ENCODE measurements around the gene ACP6. TPM values are rescaled to one million over a fixed set of nuclear protein-coding genes. Genes with fewer than 3 reads are reported as not detected.
"Not testable (repeated sequence)": the region's sequence is repeated elsewhere in the genome, so short reads cannot be mapped to it uniquely, and the experiment has no call there.

Gene ACP6
- total RNA-seq, 1 experiment from 2014 or later: 1.6 TPM

DNA sequence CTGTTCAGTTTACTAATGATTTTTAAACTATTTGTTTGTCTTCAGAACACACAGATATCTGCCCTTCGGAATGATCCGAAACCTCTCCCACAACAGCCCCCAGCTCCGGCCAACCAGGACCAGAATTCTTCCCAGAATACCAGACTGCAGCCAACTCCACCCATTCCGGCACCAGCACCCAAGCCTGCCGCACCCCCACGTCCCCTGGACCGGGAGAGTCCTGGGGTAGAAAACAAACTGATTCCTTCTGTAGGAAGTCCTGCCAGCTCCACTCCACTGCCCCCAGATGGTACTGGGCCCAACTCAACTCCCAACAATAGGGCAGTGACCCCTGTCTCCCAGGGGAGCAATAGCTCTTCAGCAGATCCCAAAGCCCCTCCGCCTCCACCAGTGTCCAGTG lies 51.6 kb downstream of the ACP6 start:
- Histone ChIP-seq H3K27ac (no peak overlapping the region), H3K4me1 (no peaks in the 10 kb centered on the region), H3K27me3 (no peaks in the 10 kb centered on the region), H3K9me3 (replicated peaks) (no peaks in the 10 kb centered on the region), H3K36me3 (peaks cover 45% of the 10 kb centered on the region), H3K4me3 (no peak overlapping the region)
- no peak for DNase-seq

DNA sequence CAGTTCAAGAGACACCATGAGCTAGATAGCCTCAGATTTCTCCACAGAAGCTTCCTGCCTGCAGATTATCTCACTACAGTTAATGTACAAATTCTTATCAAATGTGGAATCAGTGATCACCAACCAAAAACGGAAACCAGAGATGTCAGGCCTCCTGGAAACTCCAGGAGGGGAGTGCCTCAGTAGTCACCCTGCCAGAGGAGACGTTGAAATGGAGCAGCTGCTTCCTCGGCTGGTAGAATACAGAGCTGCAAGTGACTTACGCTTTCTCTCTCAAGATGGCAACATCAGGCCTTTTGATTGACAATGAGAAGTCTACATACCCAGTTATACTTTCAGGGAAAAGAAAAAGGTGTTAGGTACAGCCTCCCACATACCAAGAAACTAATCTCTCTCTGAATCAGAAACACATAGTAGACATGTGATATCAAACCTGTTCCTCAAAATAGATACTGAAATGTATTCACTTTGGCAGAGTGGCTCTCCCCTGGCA lies 52.2 kb downstream of the ACP6 start:
- no peak overlapping the region for H3K27ac ChIP-seq

DNA sequence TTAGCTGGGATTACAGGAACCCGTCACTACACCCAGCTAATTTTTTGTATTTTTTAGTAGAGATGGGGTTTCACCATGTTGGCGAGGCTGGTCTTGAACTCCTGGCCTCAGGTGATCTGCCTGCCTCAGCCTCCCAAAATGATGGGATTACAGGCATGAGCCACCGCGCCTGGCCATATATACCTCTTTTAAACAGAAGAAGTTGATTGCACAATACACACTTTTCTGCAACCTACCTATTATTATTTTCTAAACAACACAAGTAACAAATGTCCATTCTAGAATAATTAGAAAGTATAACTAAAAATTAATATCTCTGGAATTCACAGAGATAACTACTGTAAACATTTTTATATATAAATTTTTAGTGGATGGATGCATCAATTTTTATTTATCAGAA lies 55.4 kb downstream of the ACP6 start:
- not testable (repeated sequence) for H3K4me3 ChIP-seq

More for the DNA sequence above, 52.2 kb downstream of the ACP6 start:
- Histone ChIP-seq H3K27me3 (no peaks in the 10 kb centered on the region), H3K4me1 (no peaks in the 10 kb centered on the region), H3K36me3 (peaks cover 43% of the 10 kb centered on the region), H3K4me3 (no peak overlapping the region), H3K9me3 (replicated peaks) (no peaks in the 10 kb centered on the region)
- no peak for DNase-seq

DNA sequence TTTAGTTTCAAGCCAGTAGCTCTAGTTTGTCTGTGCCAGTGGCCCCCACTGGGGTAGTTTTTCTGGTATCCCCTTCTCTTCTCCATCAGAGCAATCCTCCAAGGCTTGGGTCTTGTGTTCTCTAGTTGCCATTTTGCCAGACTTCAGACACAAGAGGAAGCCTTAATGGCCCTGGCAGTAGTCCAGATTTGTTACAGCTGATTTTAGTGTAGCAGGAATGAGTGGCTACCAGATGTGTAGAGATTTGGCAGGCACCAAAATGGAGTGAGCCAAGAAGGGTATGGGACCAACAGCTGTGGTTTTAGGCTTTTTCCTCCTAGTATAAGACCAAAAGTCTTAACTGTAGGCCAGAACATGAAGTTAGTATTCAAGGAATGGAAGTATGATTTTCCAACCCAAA lies 56.8 kb downstream of the ACP6 start:
- Histone ChIP-seq H3K27ac (no peak overlapping the region), H3K4me1 (peaks cover 23% of the 10 kb centered on the region), H3K4me3 (no peak overlapping the region), H3K27me3 (no peaks in the 10 kb centered on the region), H3K36me3 (peaks cover 29% of the 10 kb centered on the region), H3K9me3 (replicated peaks) (no peaks in the 10 kb centered on the region)
- peak in 1 of 2 experiments; percentile 16 for DNase-seq

More for the DNA sequence above, 55.4 kb downstream of the ACP6 start:
- not testable (repeated sequence) for H3K27me3 ChIP-seq; H3K27ac ChIP-seq; H3K9me3 ChIP-seq (replicated peaks); DNase-seq
- H3K4me1 ChIP-seq: peaks cover 23% of the 10 kb centered on the region
- H3K36me3 ChIP-seq: peaks cover 39% of the 10 kb centered on the region

DNA sequence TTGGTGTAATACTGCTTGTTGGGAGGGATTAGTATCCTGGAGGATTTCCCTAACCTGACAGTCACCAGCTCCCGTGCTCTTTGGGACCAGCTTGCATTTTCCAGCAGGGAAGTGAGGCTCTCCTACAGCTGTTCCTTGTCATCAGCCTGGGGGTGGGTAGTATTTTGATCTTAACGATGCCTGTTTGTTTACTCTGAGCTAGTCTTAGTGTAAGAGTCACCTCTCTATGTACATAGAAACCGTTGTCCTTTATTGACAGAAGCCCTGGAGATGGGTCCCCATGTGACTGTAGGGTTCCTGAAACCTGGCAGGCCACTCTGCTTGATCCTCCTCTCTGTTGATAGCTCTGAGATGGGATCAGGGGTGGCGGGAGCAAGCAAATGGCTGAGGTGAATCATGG lies 58.0 kb downstream of the ACP6 start:
- Histone ChIP-seq H3K27ac (peak overlapping the region; percentile 38), H3K36me3 (peaks cover 23% of the 10 kb centered on the region), H3K9me3 (replicated peaks) (no peaks in the 10 kb centered on the region)

DNA sequence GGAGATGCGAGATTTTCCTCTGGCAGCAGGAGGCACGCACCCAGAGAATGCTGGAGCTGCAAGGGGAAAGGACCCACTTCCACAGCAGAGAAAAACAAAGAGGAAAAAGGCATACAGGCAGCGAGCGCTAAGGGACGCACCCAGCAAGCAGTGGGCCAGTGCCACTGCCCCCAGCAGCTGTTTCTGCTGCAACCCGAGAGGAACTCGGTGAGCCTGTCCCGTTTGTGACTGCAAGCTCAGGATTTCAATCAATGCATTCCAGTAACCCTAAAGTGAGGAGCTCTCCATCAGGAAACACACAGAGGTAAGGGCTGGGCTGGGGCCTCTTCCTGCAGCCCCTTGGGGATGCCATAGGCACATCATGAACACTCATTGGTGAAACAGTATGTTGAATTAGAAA lies 58.7 kb downstream of the ACP6 start:
- DNase-seq: peak; percentile 45 to 59
- Histone ChIP-seq H3K27me3 (no peaks in the 10 kb centered on the region), H3K36me3 (peaks cover 22% of the 10 kb centered on the region), H3K4me3 (no peak overlapping the region), H3K27ac (peak overlapping the region; percentile 38), H3K9me3 (replicated peaks) (no peaks in the 10 kb centered on the region), H3K4me1 (peaks cover 23% of the 10 kb centered on the region)

More for the DNA sequence above, 58.0 kb downstream of the ACP6 start:
- Histone ChIP-seq H3K4me1 (peaks cover 23% of the 10 kb centered on the region), H3K4me3 (no peak overlapping the region), H3K27me3 (no peaks in the 10 kb centered on the region)
- peak; percentile 50 to 75 for DNase-seq

DNA sequence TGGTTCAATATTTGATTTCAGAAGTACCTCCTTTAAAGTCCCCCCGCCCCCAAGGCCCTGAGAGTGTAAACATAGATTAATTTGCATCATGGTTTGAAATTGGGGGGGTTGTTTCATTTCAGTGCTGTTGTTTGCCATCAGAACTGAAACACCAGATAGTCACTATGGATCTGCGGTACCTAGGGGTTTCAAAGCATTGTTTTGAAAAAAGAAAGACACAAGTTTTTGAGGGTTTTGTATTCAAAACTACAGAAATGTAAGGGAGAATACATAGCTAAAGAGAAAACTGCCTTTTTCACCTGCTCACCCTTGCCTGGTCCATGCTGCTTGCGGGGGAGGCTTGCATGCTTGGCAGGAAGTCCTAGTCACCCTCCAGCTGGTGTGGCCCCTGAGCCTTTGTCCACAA lies 59.3 kb downstream of the ACP6 start:
- peaks cover 21% of the 10 kb centered on the region for H3K36me3 ChIP-seq
- no peak overlapping the region for H3K4me3 ChIP-seq
- H3K4me1 ChIP-seq: peaks cover 23% of the 10 kb centered on the region
- no peaks in the 10 kb centered on the region for H3K27me3 ChIP-seq
- H3K9me3 ChIP-seq (replicated peaks): no peaks in the 10 kb centered on the region
- peak overlapping the region; percentile 38; the same call in 1 of the 2 replicates for H3K27ac ChIP-seq
- DNase-seq: no peak

GRCh38 chr1:147609358-147609757 lies 61.0 kb downstream of the ACP6 start:
- H3K4me3 ChIP-seq: no peak overlapping the region
- H3K36me3 ChIP-seq: peaks cover 16% of the 10 kb centered on the region
- no peak for DNase-seq
- peaks cover 23% of the 10 kb centered on the region for H3K4me1 ChIP-seq
- H3K9me3 ChIP-seq (replicated peaks): no peaks in the 10 kb centered on the region
- no peaks in the 10 kb centered on the region for H3K27me3 ChIP-seq
- H3K27ac ChIP-seq: no peak overlapping the region

GRCh38 chr1:147608596-147608995 lies 61.7 kb downstream of the ACP6 start:
- no peaks in the 10 kb centered on the region for H3K27me3 ChIP-seq
- no peaks in the 10 kb centered on the region for H3K9me3 ChIP-seq (replicated peaks)
- H3K4me1 ChIP-seq: peaks cover 23% of the 10 kb centered on the region
- H3K27ac ChIP-seq: no peak overlapping the region
- no peak for DNase-seq
- H3K4me3 ChIP-seq: no peak overlapping the region
- peaks cover 16% of the 10 kb centered on the region for H3K36me3 ChIP-seq

- Histone ChIP-seq H3K4me1 (peaks cover 4% of the 10 kb centered on the region), H3K27ac (no peak overlapping the region), H3K36me3 (peaks cover 8% of the 10 kb centered on the region), H3K9me3 (replicated peaks) (no peaks in the 10 kb centered on the region), H3K27me3 (no peaks in the 10 kb centered on the region), H3K4me3 (no peak overlapping the region)
- no peak for DNase-seq
These were observed 64.7 kb downstream of the ACP6 start for GRCh38 chr1:147605591-147605990.

DNA sequence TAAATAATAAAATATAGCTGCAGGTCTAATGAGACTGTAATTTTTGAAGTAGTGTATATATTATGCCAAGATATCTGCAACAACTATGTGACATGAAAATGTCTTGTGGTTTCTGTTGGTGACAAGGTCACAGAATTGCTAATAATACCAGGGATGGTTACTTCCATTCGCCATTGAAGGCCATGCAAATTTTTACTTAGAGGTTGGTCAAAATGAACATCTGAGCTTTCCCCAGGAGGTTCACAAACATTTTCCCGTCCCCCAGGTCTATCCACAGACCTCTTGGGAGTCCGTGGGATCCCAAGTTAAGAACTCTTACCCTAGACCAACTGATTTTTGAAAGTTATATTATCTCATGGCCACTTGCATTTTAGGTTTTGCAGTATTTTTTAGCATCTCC lies 66.3 kb downstream of the ACP6 start:
- no peak overlapping the region for H3K27ac ChIP-seq
- peaks cover 8% of the 10 kb centered on the region for H3K36me3 ChIP-seq
- H3K4me1 ChIP-seq: peaks cover 4% of the 10 kb centered on the region
- no peak overlapping the region for H3K4me3 ChIP-seq
- no peaks in the 10 kb centered on the region for H3K27me3 ChIP-seq
- no peak for DNase-seq
- H3K9me3 ChIP-seq (replicated peaks): no peaks in the 10 kb centered on the region

DNA sequence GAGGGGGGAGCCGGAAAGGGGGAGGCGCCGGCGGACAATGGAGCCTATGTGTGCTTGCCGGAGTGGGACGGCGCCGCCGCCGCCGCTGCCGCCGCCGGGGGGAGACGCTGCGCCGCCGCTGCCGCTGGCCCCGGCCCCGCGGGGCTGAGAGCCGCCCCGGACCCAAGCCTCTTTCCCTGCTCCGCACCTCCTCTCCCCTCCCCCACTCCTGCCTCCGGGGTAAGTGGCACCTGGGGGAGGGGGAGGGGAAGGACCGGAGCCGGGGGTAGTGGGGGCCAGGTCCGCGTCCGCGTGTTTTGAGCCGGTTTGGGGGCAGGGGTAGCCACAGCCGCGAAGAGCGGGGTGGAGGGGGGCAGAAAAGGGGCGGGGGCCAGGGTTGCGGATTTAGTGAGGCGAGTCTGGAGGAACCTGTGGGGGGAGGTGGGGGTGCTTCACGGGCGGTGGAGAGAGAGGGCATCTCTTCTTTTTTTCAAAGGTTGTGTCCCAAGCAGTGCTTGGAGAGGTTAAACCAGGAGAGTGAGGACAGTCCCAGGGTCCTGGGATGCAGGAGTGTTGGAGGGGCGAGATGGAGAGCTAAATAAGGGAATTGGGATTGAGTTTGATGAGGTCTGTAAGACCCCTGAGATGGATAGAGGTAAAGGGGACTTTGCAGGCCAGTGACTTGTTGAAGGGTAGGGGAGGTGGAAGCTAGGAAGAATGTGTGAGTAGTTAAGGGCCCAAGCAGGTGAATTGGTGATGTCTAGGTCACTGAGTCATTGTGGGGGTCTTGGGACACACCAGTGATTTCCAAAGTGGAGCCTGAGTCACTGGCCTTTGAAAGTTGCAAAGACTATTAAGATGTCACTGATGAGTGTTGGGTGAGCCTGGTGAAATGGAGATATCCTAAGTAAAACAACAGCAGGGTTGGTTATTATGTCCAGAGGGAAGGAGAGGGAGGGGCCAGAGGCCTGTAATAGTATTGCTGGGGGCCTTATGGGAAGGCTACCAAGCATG lies 69.9 kb downstream of the ACP6 start:
- no peaks in the 10 kb centered on the region for H3K9me3 ChIP-seq (replicated peaks)
- peak in 1 of 2 experiments; percentile 45 for DNase-seq
- peak overlapping the region; percentile 67 for H3K4me3 ChIP-seq
- no peaks in the 10 kb centered on the region for H3K27me3 ChIP-seq
- H3K27ac ChIP-seq: peak overlapping the region; percentile 39
- H3K36me3 ChIP-seq: peaks cover 5% of the 10 kb centered on the region
- peaks cover 4% of the 10 kb centered on the region for H3K4me1 ChIP-seq

- Histone ChIP-seq H3K4me1 (peaks cover 4% of the 10 kb centered on the region), H3K27ac (peak overlapping the region; percentile 58), H3K27me3 (no peaks in the 10 kb centered on the region), H3K4me3 (peak overlapping the region; percentile 67), H3K9me3 (replicated peaks) (no peaks in the 10 kb centered on the region), H3K36me3 (no peaks in the 10 kb centered on the region; the same call in 1 of the 2 replicates)
- DNase-seq: peak; percentile 94 to 96
These were observed 70.8 kb downstream of the ACP6 start for GRCh38 chr1:147599362-147600118.

- H3K4me1 ChIP-seq: peaks cover 4% of the 10 kb centered on the region
- peak overlapping the region; percentile 67 for H3K4me3 ChIP-seq
- peak; percentile 66 to 68 for DNase-seq
- no peaks in the 10 kb centered on the region for H3K9me3 ChIP-seq (replicated peaks)
- H3K27ac ChIP-seq: peak overlapping the region; percentile 58
- H3K27me3 ChIP-seq: no peaks in the 10 kb centered on the region
- H3K36me3 ChIP-seq: no peaks in the 10 kb centered on the region; the same call in 1 of the 2 replicates
These were observed 71.5 kb downstream of the ACP6 start for GRCh38 chr1:147598621-147599361.

All from SJCRH30 (cell line).